Urothelium cell line (cell line): Measurements from ENCODE around the gene RTN4R.
"Not testable (repeated sequence)": the region's sequence is repeated elsewhere in the genome, so short reads cannot be mapped to it uniquely, and the experiment has no call there.

Experiments used
- DNase-seq: peaks from one replicate; pipeline ENCODE4 v3.0.0; 2011; ENCODE audit warnings: low spot score, mixed read lengths
- FAIRE-seq: peaks from 2 replicates; lab custom pipeline; 2011; peaks lifted over from hg19 to GRCh38; lab: Jason Lieb, UNC

The RTN4R gene

GRCh38 chr22:20290045-20290392 is 21.9 kb upstream of the RTN4R start:
- no peak for DNase-seq
- FAIRE-seq: no peak

- DNase-seq: not testable (repeated sequence)
- peak; percentile 53 for FAIRE-seq
Measured at GRCh38 chr22:20289182-20290044, 21.3 kb upstream of the RTN4R start.

GRCh38 chr22:20286784-20287423 is 18.8 kb upstream of the RTN4R start:
- FAIRE-seq: peak; percentile 92
- not testable (repeated sequence) for DNase-seq

GRCh38 chr22:20286312-20286660 is 18.2 kb upstream of the RTN4R start:
- FAIRE-seq, DNase-seq: not testable (repeated sequence)

- FAIRE-seq: peak; percentile 97
- peak; percentile 82 for DNase-seq
Measured at GRCh38 chr22:20285473-20286311, 17.6 kb upstream of the RTN4R start.

DNA sequence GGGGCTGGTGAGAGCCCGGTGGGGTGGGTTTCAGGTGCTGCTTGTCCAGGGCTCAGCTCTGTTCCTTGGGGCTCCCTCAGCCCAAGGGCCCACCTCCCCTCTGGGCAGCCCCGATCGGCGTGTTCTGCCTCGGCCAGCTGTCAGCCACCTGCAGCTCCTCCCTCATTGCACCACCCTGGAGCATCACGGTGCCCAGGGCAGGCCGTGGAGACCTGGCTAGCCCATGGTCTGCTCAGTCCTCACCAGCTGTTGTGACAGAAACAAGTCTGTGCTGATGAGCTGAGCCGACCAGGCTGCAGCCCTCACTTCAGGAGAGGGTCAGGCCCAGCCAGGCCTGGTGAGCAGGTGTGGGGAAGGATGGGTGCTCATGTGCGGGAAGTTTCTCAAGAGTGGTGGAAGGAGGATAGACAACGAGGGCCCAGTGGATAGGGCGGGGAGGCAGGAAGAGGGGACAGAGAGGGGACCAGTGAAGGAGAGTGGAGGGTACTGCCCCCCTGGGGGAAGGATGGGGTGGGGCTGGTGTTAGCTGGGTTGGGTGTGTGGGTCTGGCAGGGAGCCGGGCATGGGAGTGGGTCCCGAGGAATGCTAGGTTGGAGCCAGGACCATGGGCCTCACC is 16.5 kb upstream of the RTN4R start:
- peak; percentile 91 for FAIRE-seq

DNA sequence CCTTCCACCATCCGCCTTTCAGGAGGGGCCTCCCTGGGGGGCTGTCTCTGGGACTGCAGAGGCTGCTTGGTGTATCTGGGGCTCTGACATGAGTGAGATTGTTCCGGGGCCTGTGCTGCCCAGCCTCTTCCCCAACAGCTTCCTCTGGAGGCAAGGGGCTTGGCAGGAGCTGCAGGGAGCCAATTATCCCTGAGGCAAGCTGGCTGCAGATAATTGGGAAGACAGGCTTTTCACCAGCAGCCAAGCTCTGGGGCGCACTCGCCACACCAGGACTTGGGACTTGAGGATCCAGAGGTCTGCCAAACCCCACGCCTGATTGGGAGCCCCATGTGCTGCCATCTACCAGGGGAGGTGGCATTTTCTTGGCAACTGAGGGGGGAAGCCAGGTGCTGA is 15.6 kb upstream of the RTN4R start:
- no peak for DNase-seq
- FAIRE-seq: no peak

More for the DNA sequence above, 16.5 kb upstream of the RTN4R start:
- no peak for DNase-seq

DNA sequence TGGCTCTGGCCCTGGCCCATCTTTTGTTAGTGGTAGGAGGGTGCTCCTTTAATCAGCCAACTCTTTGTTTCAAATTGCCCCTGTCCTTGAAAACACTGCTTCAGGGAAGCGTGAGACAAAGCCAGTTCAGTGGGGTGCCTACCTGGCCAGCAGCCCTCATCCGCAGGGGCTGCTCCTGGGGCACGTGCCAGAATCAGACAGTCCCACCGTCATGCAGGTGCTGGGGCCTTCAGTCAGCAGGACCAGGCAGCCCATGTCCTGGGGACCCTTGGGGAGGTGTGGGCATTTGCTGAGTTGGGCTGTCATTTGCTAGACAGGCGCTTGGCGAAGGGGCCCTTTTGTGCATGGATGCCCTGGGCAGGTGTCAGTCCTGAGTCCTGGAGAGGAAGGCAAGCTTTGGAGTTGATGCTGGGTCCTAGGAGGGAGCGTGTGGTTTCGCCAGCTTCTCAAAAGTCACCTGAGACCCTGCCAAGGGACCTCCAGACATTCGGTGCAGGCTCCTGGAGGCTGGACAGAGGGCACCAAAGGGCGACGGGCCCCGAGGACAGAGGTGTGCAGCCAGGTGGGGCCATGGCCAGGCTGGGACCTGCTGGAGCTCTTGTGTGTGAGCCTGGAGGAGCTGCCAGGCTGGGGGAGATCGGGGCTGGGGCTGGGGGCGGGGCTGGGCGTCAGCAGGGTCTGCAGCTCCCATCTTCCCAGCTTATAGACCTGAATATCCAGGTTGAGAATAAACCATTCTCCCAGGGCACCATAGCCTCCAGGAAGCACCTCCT is 15.0 kb upstream of the RTN4R start:
- DNase-seq (no peak), FAIRE-seq (no peak)

DNA sequence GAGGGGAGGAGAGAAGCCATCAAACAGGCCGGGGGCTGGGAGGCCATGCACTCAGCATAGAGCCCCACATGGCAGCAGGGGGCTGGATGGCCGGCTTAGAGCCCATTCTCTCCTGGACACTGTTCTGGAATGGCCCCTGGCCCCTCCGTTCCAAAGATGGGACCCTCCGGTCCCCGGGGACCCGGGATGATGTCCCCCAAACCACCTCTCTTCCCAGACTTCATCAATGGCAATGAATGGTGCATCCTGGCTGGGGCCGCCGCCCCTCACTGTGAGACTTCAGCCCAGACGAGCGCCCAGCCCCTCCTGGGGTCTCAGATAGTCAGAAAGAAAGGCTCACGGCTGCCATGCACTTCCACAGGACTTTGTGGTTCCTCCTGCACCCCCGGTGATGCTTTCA is 13.8 kb upstream of the RTN4R start:
- no peak for DNase-seq
- no peak for FAIRE-seq

DNA sequence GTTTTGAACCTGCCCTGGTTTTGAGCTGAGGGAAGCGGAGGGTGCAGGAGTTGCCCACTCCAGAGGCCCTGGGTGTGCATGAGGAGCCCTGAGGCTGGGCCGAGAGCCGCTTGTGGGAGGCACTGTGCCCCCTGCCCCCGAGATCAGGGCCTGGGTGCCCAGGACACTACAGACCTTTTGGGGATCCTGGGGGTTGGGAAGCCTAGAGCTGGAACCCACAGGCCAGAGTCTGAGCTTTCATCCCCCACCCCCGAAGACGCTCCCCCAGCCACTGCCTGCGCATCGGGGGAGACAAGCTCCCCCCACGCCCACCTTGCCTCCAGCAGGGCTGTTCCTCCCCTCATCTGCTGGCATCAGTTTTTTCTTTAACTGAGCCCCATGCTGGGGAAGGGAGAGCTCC is 13.4 kb upstream of the RTN4R start:
- not testable (repeated sequence) for DNase-seq
- FAIRE-seq: peak; percentile 52

DNA sequence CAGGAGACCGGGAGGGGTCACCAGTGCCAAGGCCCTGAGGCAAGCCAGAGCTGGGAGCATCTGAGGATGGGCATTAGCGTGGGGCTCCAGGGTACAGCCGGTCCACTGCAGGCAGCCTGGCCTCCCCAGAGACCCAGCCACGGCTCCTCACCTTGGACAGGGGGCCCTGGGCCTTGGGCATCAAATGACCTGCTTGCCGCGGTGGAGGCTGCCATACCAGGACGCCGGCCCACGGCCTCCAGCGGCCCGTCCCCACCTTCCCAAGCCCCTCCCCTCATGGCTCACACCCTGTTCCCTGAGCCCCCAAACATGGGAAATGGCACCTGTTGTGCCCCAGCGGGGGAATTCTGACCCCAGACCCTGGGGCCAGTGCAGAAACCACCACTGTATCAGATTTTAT is 12.7 kb upstream of the RTN4R start:
- DNase-seq (no peak), FAIRE-seq (no peak)

GRCh38 chr22:20280163-20280562 is 12.0 kb upstream of the RTN4R start:
- DNase-seq: not testable (repeated sequence)
- peak; percentile 96 for FAIRE-seq

GRCh38 chr22:20279662-20280134 is 11.6 kb upstream of the RTN4R start:
- no peak for DNase-seq

GRCh38 chr22:20278726-20279490 is 10.8 kb upstream of the RTN4R start:
- not testable (repeated sequence) for DNase-seq, FAIRE-seq

More at GRCh38 chr22:20279662-20280134, 11.6 kb upstream of the RTN4R start:
- FAIRE-seq: peak; percentile 89

DNA sequence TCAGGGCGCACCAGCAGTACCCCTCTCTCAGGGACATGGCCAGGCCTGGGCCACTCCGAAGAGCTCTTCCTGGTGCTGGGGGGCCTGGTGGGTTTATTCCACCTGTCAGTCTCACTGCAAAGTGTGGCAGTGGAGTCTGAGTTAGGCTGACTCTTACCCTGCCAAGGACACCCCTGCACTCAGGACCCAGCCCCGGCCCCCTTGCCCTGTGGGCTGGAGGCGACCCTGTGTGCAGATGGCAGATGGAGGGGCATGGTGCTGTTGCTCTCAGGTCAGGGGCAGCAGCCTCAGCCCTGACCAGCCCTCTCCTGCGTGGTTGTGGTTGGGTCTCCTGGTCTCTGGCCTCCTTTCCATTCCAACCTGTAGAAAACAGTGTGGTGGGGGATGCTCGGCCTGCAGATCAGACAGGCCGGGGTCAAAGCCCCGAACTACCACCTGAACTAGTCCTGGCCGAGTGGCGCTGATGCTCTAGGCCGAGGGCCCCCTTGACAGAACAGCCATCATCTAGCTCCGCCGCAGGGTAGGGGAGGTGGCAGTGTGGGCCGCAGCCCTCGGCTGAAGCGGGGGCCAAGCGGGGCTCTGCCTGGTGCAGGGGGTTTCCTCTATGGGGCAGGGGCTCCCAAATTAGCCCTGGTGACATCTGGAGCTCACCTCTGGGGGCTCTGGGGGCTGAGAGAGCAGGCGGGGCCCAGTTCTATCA is 10.0 kb upstream of the RTN4R start:
- peak; percentile 87 for FAIRE-seq
- DNase-seq: not testable (repeated sequence)

GRCh38 chr22:20276468-20276867 is 8.3 kb upstream of the RTN4R start:
- peak; percentile 94 for FAIRE-seq
- no peak for DNase-seq

- DNase-seq: no peak
- no peak for FAIRE-seq
Measured at GRCh38 chr22:20275836-20276235, 7.7 kb upstream of the RTN4R start.

DNA sequence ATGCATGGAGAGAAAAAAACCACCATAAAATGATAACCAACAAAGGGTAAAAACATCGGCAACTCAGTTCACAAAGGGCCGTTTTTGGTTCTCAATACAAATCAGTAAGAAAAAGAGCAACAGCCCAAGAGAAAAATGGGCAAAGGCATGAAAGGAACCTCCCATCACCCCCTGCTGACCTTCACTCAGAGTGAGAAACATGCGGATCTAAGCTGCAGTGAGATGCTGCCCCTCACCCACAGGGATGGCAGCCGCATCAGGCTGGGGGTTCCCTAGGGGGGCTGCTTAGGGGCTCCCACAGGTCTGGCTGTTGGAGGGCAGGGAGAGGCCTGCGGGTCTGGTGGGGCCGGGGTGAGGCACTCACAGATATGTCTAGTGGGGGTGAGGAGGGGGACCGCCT is 7.2 kb upstream of the RTN4R start:
- peak; percentile 5 for FAIRE-seq
- not testable (repeated sequence) for DNase-seq

DNA sequence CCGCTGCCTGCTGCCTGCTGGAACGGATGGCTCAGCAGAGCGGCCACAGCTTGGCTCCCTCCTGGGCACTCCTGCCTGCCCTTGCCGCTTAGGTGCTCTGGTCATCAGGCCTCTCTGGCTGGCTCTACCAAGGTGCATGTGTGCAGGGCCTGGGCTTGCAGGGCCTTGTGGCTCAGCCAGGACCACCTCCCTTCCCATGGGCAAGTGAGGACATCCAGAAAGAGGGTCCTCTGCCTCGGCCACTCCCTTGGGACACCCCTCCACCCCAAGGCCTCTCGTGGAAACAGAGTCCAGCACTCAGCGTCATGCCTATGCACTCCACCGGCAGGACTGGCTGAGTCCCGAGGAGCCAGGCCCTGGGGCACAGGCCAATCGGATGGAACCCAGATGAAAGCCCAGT is 6.3 kb upstream of the RTN4R start:
- FAIRE-seq: not testable (repeated sequence)

More for the DNA sequence above, 6.3 kb upstream of the RTN4R start:
- DNase-seq: not testable (repeated sequence)
